NCI-H128 (cell line): ENCODE measurements around the gene MYOD1.

Source experiments
- DNase-seq: peaks from one replicate; lab custom pipeline; 2025; ENCODE audit not compliant: unreplicated experiment; lab: John Stamatoyannopoulos, UW

MYOD1 gene

DNA sequence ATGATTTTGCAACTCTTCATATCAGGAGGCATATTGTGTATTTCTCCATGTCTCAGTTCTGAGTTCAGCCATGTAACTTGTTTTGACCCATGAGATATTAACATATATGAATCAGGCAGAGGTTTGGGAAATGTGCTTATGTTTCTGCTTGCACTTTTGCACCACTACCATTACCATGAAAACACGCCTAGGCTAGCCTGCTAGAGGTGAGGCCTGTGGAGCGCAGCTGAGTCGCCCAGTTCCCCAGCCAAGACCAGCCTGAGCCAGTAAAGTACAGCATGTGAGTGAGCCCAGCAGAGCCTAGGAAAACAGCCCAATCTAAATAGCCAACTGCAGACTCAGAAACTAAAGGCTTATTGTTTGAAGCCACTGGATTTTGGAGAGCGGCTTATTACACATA is 18.4 kb upstream of the MYOD1 start:
- DNase-seq = no peak

DNA sequence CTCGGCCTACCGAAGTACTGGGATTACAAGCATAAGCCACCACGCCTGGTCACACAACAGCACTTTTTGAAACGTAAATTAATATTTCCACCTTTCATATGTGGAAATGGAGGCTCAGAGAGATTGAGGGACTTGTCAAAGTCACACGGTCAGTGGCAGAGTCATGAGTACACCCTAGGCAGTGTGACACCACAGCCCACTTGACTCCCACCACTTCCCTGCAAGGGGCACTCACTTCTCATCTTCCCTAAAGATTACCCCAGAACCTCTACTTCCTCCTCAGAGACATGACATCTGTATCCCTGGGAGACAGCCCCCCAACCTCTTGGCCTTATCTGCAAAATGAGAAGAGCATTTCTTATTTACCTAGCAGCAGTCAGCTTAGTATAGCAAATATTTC is 16.5 kb upstream of the MYOD1 start:
- DNase-seq = no peak

DNA sequence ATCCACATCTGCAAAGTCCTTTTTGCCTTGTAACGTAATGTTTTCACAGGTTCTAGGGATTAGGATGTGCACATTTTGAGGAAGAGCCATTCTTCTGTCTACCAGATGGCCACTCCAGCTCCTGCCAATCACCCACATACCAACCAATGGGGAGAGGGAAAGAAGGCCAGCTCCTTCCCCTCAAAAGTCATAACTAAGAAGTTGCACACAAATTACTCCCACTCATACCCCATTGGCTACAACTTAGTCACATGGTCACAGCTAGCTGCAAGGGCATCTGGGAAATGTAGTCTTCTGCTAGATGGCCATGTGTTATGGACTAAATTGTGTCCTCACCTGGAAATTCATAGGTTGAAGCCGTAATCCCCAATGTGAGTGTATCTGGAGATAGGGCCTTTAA is 15.4 kb upstream of the MYOD1 start:
- DNase-seq = no peak

DNA sequence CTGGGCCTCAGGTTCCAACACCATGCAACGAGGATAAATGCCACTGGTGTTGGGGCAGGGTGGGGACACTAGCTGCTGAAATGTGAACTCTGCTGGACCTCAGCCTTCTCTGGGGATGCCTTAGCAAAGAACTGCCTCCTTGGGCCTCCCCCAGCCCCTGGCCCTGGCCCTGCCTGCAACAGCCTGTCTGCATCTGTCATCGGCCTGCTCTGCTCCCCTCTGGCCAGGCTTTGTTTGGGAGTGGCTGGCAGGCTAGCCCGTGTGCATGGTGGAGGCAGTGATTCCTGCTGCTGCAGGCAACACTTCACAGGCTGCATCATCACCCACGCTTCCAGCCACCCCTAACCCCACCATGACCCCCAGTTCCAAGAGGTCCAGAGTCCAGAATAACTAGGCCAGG is 11.5 kb upstream of the MYOD1 start:
- DNase-seq = no peak

DNA sequence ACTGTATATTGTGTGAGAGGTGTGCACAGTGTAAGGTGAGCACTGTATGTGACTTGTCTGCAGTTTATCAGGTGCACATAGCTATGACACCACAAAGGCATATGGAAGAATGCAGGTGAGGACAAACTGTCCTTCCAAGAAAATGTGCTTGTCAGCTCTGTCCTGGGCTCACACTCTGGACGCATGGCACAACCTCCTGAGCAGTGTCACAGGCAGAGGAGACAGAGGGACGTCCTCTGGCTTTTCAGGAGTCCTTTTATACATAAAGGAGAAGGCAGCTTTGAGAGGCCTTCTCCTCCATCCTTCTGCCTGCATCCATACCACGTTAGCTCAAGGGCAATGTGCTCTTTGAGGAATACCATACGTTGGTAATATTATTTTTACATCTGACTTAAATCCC is 7.5 kb upstream of the MYOD1 start:
- DNase-seq = no peak

DNA sequence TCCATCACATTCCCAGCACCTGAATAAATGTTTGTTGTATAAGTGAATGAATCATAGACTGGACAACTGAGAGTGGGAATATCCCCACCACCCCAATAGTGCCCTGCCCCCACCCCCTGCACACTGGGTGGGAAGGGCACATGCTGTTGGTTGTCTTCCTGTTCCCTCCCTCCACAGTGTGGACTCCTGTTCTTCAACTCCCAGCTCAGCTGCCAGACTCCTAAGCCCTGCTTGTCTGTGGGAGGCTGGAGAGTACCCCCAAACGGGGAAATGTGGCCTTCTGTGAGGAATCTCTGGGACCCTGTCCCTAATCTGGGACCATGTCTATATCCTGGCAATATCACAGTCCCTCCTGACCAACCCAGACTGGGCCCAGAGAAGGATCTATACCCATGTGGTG is 5.5 kb upstream of the MYOD1 start:
- no peak for DNase-seq

DNA sequence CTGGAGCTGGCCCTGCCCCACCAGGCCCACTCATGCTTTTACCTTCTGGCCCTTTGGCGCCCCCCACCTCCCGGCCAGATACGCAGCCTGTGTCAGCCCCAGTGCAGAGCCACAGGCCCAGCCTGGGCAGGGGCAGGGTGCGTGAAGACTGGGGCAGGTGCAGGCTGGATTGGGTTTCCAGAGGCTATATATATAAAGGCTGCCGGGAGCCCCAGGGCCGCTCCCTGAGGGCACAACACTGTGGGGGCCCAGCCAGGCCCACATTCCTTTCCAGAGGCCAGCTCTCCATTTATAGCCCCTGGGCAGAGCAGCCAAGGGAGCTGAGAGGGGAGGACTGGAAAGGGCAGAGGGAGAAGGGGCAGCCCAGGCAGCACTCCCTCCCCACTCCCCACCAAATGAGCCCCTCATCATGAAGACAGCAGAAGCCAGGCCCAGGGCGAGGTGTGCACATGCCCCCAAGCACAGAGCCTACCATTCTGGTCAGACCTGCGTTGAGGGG is 5.0 kb upstream of the MYOD1 start:
- no peak for DNase-seq

DNA sequence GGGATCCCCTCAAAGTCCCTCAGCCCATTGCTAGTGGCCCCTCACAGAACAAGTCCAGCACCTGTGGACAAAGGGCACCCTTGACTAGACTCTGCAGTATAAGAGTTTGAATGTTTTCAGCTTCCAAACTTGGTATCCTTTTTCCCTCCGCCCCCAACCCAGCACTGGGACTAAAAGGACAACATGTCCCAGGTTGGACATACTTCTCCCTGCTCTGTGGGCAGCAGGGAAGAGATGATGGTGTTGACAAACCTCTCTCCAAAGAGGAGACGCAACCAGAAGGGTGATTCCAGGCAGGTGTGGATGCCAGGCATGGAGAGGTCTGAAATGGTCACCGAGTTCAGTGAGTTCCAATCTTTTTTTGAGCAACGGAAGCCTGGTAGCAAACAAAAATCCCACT is 4.5 kb upstream of the MYOD1 start:
- DNase-seq = no peak

DNA sequence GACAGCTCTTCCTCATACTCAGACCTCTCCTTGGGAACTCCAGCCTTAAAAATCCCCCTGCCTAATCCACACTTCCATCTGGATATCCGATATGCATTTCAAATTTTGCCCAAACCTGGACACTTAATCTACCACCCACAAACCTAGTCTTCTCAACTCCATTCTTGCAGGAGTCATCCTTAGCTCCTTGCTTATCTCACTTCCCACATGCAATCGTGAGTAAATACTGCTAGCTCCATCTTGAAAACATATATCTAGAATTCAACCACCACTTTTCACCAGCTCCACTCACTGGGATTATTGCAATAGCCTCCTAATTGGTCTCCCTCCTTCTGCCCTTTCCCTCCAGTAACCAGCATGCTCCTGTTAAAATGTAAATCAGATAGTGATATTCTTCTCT is 2.6 kb upstream of the MYOD1 start:
- DNase-seq = no peak

DNA sequence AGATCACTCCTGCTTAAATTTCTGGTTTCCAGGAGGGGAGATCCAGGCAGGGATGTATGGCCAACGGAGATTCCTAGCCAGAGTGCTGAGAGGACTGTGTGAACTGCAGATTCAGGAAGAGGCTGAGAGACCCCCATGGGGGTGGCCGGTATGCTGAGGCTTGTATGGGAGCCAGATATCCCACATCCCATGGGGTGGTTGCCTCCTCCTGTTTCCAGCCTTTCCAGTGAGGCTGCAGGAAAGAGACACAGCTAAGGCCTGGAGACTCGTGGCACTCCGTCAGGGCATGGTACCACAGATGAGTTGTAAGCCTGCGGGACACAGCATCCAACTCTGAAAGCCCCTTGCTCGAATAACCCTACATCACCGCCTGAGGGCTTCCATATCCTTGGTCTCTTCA is 1.4 kb upstream of the MYOD1 start:
- DNase-seq = no peak

DNA sequence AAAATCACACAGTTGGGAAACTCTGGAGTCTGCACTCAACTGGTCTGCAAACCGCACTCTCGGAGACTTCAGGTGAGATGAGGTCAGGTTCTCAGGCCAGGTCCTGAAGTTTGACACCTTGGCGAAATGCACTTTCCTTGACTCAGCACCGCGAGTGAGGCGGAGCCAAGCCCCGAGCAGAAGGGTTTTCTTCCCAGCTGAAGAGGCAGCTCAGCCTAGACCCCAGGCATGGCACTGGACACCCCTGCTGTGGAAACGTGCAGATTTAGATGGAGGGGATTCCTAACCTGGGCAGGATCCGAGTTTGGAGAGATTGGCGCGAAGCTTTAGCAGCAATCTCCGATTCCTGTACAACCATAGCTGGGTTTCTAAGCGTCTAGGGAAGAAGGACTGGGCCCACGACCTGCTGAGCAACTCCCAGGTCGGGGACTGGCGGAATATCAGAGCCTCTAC is 835 bp upstream of the MYOD1 start:
- no peak for DNase-seq

DNA sequence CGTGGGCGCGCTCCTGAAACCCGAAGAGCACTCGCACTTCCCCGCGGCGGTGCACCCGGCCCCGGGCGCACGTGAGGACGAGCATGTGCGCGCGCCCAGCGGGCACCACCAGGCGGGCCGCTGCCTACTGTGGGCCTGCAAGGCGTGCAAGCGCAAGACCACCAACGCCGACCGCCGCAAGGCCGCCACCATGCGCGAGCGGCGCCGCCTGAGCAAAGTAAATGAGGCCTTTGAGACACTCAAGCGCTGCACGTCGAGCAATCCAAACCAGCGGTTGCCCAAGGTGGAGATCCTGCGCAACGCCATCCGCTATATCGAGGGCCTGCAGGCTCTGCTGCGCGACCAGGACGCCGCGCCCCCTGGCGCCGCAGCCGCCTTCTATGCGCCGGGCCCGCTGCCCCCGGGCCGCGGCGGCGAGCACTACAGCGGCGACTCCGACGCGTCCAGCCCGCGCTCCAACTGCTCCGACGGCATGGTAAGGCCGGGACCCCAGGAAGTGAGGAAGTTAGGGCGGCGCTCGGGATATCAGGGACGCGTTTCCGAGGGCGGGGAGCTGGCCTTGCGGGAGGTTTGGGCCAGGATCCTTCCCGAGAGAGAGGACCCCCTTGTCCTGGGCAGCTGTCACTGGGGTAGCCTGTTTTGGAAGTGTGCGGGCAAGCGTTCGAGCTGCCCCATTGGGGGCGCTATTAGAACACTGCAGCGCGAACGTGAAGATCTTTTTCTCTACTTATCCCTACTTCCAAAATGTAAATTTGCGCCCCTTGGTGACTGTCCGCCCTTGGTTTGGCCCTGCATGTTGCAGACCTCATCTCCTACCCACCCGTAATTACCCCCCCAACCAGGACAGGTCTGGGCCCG is 796 bp downstream of the MYOD1 start:
- no peak for DNase-seq

DNA sequence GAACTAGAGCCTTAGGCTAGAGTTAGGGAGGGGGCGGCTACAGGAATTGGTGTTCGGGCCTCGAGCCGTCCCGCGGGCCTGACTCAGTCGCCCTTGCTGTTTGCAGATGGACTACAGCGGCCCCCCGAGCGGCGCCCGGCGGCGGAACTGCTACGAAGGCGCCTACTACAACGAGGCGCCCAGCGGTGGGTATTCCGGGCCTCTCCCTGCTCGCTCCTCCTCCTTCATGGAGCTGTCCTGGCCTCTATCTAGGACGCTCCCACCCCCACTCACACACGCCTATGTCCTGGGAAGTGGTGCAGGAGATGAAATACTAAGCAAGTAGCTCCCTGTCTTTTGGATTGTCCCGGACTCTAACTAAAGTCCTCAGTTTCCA is 1.4 kb downstream of the MYOD1 start:
- DNase-seq = no peak

DNA sequence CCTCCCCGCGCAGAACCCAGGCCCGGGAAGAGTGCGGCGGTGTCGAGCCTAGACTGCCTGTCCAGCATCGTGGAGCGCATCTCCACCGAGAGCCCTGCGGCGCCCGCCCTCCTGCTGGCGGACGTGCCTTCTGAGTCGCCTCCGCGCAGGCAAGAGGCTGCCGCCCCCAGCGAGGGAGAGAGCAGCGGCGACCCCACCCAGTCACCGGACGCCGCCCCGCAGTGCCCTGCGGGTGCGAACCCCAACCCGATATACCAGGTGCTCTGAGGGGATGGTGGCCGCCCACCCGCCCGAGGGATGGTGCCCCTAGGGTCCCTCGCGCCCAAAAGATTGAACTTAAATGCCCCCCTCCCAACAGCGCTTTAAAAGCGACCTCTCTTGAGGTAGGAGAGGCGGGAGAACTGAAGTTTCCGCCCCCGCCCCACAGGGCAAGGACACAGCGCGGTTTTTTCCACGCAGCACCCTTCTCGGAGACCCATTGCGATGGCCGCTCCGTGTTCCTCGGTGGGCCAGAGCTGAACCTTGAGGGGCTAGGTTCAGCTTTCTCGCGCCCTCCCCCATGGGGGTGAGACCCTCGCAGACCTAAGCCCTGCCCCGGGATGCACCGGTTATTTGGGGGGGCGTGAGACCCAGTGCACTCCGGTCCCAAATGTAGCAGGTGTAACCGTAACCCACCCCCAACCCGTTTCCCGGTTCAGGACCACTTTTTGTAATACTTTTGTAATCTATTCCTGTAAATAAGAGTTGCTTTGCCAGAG is 2.0 kb downstream of the MYOD1 start:
- no peak for DNase-seq

DNA sequence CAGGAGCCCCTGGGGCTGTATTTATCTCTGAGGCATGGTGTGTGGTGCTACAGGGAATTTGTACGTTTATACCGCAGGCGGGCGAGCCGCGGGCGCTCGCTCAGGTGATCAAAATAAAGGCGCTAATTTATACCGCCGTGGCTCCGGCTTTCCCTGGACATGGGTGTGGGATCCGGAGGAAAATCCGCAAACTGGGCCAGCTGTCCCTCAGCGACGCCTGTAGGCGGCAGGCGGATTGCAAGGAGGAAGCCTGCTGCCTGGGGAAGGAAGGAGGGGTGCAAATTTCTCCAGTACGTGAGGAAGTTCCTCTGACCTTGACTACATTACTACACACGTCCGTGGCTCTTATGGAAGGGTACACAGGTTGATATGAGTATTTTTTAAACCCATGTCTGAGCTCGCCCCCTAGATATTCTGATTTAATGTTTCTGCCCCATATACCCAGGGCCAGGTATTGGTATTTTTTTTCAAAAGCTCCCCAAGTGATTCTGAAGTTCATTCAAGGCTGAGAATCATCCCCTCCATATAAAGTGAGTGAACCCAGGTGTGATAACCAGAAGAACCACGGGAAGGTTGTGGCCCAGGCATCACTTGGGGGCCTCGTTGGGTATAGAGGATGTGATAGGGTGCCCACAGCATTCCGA is 2.8 kb downstream of the MYOD1 start:
- no peak for DNase-seq

DNA sequence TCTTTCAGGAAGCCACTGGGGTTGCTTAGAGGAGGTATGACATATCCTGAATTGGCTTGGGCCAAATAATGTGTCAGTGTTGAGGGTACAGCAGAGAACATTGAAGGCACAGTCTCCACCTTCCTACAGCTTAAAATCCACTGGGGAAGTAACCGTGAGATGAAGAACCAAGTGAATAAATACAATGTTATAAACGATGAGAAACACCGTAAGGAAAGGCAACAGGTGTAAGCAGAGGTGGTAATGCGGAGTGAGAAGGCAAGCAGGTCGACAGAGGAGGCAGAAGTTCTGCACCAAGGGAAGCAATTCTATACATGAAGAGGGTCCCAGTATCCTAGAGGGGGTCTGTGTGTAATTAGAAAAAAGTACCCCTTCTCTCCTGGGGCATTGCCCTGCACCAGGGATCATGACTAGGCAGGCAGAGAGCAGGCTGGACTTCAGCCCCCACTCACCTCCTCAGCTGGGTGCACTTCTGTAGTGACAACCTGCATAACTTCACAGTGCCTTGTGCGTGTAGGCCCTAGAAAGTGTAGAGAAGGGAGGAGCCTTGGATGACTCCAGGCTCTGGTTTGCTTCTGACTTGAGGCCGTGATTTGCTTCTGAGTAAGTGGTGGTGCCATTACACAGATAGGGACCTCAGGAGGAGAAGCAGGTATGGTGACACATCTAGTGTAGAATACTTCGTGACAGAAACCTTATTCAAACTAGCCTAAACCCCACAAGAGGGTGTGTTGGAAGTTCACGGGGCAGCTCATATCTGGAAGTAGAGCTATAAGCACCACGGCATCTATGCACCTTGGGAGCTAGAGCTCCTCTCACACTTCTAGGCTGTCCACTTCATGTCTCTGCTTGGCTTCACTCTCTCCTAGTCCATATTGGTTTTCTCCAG is 4.9 kb downstream of the MYOD1 start:
- DNase-seq = no peak

DNA sequence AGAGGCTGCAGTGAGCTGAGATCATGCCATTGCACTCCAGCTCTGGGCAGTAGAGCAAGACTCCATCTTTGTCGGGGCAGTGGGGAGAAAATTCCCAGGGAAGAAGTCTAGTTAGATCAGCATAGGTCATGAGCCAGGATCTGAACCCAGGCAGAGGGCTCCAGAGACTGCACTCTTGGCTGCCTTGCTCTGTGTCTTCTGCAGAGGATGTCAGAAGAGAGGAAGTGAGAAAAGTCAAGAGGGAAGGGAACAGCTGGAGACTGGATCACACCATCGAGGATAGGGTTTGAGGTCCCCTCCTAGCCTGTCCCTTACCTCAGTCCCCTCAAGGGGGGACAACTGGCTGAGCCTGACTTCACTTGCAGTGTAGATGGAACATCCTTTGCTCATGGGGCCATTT is 5.8 kb downstream of the MYOD1 start:
- no peak for DNase-seq

DNA sequence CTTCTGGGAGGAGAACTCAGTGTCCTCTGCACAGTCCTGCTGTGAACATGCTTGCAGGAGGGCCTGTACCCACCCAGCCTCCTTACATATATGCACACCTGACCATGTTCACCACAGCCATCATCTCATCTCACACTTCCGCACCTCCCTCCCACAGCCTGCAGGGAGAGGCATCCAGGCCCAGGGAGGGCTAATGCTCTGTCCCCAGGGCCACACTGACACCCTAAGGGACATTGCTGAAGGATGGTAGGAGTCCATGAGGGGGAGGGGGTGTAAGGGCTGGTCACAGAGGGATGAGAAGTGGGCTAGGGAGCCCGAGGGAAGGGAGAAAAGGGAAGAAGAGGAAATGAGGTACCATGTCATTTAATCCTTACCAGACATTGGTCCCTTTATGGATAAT is 10.8 kb downstream of the MYOD1 start:
- no peak for DNase-seq

DNA sequence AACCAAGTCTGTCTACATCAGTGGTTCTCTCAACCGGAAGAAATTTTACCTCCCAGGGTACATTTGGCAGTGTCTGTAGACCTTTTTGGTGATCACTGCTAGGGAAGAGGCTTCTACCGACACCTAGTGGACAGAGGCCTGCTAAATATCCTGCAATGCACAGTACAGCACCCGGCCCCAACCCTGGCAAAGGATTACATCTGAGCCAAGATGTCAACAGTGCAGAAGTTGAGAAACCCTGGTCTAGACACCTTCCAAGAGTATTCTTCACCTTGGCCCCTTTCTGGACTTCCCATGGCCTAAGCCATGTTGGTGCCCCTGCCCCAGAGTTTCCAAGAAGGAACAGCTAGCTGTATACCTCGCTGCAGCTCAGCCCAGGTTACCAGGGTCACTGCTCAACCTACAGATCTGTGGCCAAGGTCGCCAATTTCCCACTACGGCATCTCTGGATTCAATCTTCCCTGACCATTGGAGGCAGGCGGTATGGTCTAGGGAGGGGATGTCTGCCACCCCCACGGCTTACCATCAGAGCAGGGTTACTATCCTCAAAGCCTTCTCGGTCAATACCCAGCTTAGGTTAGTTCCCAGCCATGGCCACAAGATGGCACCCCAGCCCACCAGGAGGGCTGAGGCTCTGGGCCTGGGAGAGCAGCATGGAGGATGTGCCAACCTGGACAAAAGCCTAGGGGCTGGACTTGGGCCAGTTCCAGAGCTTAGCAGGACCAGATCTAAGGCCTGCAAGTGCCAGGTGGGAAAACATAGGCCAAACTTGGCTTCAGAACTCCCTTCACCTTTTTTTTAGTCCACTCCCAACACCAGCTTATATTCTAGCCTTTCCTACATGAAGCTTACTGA is 11.5 kb downstream of the MYOD1 start:
- peak; percentile 85 for DNase-seq

DNA sequence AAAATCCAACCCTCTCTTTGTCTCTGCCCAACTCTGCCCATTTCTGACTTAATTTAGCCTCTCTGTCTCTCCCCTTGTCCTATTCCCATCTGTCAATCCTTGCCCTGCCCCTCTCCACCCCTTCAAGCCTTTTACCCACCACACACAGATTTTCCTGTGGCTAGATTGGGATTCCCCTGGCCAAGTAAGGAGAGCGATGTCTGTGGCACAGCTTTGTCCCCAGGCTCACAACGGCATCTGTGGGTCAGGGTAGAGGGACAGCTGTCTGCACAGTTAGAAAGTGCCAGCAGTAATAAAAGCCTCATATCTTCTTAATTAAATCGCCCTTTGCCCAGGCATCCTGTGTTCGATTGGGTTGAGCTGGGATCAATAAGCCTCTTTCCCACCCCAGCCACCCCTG is 13.9 kb downstream of the MYOD1 start:
- DNase-seq = no peak
